ES-I3 (cell line): ENCODE data around the gene PPP1R3F.

Experiments
- H3K36me3 ChIP-seq: 2 replicates; pipeline ENCODE4 v1.6.1; 2013; ENCODE audit warnings: mild to moderate bottlenecking, low read length, control low read depth, moderate library complexity; ENCODE audit not compliant: insufficient read depth
- H3K4me1 ChIP-seq: 2 replicates; pipeline ENCODE4 v1.6.1; 2013; ENCODE audit warnings: mild to moderate bottlenecking, control low read depth, low read length; ENCODE audit not compliant: insufficient read depth
- H3K9ac ChIP-seq: 2 replicates; pipeline ENCODE4 v1.6.1; 2013; ENCODE audit warnings: low read depth, mild to moderate bottlenecking, low read length, moderate library complexity
- H3K9me3 ChIP-seq: 2 replicates; pipeline ENCODE4 v1.6.1; 2013; ENCODE audit warnings: mild to moderate bottlenecking, low read length, moderate library complexity; ENCODE audit not compliant: control insufficient read depth, insufficient read depth

The PPP1R3F gene

DNA sequence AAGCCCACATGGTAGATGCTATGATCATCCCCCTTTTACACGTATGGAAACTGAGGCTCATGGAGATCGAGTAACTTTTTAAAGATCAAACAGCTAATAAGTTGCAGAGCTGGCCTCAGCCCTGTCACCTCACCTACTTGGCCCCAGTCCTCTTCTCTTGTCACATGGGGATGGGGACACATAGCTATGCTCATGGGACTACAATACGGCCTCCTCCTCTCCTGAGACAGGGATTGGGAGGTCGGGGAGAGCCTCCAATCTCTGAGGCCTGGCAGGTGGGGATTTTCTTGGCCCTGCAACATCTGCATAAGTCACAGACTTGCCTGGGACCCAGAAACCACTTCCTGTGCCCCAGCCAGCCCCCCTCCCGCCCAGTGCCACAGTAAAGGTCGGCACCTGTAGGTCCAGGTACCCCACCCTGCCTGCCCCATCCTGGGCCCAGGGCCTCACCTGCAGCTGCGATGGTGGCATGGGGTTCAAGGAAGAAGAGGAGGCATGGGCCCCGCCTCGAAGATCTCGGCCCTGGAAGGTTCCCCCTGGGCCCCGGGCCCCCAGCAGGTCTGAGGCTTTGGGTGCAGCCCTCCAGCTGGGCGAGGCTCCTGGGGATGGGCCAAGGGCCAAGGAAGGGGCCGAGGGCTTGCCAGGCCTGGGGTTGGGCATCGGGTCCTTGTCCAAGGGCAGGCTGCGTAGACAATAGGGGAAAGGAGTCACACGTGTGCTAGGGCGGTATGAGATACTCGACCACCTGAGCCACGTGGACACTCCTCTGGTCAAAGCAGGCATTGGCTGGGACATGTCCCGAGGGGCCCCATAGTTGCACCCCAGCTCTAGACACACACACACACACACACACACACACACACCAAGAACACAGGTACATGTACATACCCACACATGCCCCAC, 11.5 kb upstream of the PPP1R3F start:
- H3K4me1 ChIP-seq = no peaks in the 10 kb centered on the region
- no peaks in the 10 kb centered on the region for H3K36me3 ChIP-seq
- no peaks in the 10 kb centered on the region for H3K9me3 ChIP-seq
- no peak overlapping the region for H3K9ac ChIP-seq

DNA sequence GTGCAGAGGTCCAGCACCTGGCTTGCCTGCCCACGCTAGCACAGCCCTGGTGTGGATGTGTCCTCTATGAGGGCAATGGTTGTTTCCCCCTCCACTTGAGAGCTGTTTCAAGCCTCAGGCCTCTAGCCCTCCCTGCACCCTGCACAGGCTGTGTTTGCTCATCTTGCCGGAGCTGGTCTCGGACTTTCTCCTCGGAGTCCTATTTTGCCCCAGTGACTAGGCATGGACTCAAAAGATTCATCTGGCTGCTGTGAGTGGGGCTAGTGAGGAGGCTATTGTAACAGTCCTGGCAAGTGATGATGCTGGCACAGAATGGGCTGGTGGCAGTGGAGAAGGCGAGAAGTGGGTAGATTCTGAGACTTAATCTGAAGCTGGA, 10.9 kb upstream of the PPP1R3F start:
- Histone ChIP-seq H3K36me3 (no peaks in the 10 kb centered on the region), H3K4me1 (no peaks in the 10 kb centered on the region), H3K9ac (no peak overlapping the region), H3K9me3 (no peaks in the 10 kb centered on the region)

DNA sequence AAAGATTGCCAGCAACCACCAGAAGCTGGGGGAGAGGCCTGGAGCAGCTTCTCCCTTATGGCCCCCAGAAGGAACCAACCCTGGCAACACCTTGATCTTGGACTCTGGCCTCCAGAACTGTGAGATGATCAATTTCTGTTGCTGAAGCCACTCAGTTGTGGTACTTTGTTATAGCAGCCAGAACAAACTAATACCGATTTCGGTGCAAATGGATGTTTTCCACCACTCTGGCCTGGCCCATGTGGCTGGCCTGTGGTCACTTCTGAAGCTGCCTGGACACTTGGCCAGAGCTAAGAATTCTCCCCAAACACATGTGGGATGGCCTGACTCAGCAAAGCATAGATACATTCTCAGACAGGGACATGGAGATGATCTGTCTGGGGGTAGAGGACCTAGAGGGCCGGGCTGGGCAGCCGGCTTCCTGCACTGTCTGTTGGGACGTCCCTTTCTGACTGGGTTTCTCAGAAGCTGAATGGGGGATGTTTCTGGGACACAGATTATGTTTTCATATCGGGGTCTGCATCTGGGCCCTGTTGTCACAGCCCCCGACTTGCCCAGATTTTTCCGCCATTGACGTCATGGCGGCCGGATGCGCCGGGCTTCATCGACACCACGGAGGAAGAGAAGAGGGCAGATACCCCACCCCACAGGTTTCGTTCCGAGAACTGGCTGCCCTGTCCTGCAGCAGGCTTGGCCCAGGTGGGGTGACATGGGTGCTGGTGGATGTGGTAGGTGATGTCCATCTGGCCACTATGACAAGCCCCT, 9.2 kb upstream of the PPP1R3F start:
- H3K4me1 ChIP-seq = no peaks in the 10 kb centered on the region

DNA sequence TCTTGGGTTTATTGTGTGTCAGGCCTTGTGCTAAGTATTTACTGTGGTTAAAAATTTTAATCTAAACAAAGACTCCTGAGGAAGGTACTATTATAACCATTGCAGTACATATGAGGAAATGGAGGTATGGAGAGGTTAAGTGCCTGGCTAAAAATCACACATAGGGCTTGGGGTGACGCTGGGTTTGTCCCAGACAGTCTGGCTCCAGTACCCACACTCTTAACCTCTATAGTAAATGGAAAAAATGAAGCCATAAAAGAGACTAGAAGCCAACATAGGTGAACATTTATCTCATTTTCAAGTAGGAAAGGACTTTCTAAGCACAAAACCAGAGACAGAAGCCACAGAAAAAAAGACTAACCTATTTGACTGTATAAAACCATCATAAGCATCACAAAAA, 7.0 kb upstream of the PPP1R3F start:
- H3K9ac ChIP-seq = no peak overlapping the region
- H3K4me1 ChIP-seq = no peaks in the 10 kb centered on the region
- no peaks in the 10 kb centered on the region for H3K36me3 ChIP-seq
- no peaks in the 10 kb centered on the region for H3K9me3 ChIP-seq

More for the DNA sequence above, 9.2 kb upstream of the PPP1R3F start:
- Histone ChIP-seq H3K9me3 (no peaks in the 10 kb centered on the region), H3K9ac (no peak overlapping the region), H3K36me3 (no peaks in the 10 kb centered on the region)

DNA sequence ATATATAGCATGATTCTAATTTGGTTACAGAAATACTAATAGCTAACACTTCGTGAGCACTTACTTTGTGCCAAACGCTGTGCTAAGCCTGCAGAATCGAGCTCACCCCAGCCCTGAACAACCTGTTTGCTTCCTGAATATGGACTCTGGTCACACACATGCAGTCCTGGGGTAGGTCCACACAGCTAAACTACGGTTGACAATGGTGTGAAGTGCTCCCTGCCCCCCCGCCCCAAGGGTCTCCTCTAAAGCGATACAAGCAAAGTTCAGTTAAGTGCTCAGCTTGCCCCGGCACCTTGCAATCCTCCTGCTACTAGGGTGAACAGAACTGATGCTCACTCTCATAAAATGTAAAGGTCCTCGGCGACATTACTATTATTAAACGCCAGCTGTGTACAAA, 6.0 kb upstream of the PPP1R3F start:
- Histone ChIP-seq H3K4me1 (no peaks in the 10 kb centered on the region), H3K36me3 (no peaks in the 10 kb centered on the region), H3K9me3 (no peaks in the 10 kb centered on the region), H3K9ac (no peak overlapping the region)

DNA sequence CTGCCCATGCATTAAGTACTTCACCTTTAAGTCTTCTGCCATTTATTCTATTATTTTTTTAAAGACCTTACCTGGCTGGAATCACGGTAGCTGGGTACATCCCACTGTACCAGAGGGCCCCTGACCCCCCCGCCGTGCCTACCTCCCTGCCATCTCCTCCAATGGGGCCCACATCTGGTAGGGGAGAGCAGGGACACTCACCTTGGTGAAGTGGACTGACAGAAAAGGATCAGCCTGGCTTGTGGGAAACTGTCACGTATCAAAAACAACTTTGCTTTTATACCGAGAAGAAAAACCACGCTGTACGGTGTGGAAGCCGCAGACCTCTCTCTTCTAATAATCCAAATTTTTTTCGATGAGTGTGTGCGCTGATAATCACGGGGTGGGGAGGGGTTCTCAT, 5.1 kb upstream of the PPP1R3F start, which contains the start of gene FOXP3:
Gene FOXP3 (minus strand): TSS at position 251 of the 400 bp plus-strand sequence. CDS start 6,205 bp downstream, outside the sequence.
- Histone ChIP-seq H3K4me1 (no peaks in the 10 kb centered on the region), H3K36me3 (no peaks in the 10 kb centered on the region), H3K9ac (no peak within 1 kb of the TSS), H3K9me3 (no peaks in the 10 kb centered on the region)

DNA sequence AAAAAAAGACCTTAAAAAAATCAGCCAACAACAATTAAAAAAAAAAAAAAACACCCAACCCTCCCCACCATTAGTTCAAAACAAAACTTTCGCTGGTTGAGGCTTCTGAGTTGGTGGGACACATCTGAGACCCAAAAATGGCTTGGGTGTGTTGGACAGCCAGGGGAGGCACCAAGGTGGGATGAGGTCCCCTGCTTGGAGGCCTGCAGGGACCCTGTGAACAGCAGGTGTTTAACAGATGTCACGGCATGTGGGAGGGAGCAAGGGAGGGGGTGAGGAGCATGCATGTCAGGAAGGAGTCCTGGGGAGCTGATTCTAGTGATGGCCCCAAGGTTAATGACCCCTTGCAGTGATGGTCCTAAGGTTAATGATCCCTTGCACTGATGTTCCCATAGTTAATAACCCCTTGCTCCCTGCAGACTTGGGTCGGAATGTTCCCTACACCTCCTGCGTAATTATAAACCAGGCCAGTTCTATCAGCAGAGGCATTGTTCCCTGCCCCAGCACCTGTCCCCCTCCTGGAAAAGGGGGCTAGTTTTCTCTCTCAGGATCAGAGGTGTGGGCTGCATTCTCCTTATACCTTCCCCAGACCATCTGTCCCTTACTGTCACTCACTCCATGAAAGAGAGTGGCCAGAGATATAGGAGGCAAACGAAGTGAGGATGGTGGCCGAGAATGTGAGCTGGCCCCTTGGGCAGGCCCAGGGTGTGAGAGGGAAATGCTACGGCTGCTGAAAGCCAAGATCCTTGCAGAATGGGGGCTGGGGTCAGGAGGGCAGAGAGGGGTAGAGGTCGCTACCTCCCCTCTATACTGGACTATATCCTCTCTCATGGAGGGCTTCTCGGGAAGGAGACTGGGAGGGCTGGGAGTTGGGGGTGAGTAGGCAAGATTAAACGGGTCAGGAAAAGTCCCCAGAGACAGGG, 2.8 kb upstream of the PPP1R3F start:
- no peaks in the 10 kb centered on the region for H3K9me3 ChIP-seq
- H3K36me3 ChIP-seq = no peaks in the 10 kb centered on the region
- no peak overlapping the region for H3K9ac ChIP-seq
- H3K4me1 ChIP-seq = no peaks in the 10 kb centered on the region

DNA sequence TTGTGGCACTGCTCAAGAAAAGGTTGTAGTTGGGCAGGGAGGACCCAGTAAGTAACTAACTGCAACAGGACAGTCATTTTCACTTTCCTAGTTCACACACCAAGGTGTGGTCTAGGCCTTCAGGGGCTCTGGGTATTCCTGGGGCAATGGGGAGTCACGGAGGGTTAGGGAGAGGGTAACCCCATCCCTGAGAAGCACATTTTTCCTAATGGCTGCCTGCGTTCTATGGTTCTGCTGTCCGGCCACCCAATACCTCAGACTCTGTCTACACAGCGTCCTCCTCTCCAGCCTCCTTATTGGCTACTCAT, 937 bp upstream of the PPP1R3F start:
- no peaks in the 10 kb centered on the region for H3K4me1 ChIP-seq
- H3K9me3 ChIP-seq = no peaks in the 10 kb centered on the region
- H3K9ac ChIP-seq = peak overlapping the region; percentile 43
- no peaks in the 10 kb centered on the region for H3K36me3 ChIP-seq

DNA sequence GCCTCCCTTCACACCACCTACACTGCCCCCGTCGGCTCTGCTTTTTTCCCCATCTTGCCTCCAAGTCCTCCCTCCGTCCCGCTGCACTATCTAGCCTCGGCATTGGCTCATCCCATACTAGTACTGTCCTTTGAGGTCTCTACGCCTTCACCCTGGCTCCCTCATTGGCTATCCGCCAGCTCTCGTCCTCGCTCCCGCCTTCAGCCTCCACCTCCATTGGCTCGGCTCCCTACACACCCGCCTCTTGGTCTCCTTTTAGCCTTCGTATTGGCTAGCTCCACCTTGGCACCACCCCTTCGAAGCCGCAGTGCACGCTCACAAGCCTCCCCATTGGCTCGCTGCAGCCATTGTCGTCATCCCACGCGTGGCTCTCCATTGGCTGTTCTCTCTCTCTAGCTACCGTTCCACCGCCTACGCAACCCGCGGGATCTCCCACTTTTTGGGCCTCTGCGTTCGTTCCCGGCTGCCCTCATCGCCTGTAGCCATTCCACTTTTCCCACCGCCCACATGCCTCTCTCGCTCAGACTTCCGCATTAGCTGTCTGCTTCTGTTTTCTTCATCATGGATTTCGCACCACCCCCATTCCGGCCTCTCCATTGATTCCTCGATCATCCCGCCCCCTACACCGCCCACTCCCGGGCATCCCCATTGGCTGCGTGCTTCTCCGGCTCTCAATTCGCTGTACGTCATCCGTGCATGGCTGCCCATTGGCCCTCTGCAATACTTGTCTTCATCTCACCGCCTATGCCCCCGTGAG, 405 bp upstream of the PPP1R3F start:
- Histone ChIP-seq H3K36me3 (no peaks in the 10 kb centered on the region), H3K4me1 (no peaks in the 10 kb centered on the region), H3K9ac (peak overlapping the region; percentile 84), H3K9me3 (no peaks in the 10 kb centered on the region)

DNA sequence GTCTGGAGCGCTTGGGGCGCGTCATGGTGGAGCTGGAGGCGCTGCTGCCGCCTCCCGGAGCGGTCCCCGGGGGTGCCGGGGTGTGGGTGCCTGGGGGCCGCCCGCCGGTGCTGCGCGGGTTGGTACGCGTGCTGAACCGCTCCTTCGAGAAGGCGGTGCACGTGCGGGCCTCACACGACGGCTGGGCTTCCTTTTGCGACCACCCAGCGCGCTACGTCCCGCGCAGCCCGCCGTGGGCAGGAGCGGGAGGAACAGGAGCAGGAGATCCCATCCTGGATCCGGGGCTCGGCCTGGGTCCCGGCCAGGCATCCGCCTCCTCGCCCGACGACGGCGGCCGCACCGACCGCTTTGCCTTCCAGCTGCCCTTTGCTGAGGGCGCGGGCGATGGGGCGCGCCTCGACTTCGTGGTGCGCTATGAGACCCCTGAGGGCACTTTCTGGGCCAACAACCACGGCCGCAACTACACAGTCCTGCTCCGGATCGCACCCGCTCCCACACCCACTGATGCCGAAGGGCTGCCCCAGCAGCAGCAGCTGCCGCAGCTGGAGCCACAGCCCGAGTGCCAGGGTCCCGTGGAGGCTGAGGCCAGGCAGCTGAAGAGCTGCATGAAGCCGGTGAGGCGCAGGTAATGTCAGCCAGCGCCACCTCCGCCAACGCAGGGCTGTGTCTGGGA, 792 bp downstream of the PPP1R3F start:
- H3K9me3 ChIP-seq = no peaks in the 10 kb centered on the region
- H3K9ac ChIP-seq = peak overlapping the region; percentile 55
- H3K36me3 ChIP-seq = no peaks in the 10 kb centered on the region
- no peaks in the 10 kb centered on the region for H3K4me1 ChIP-seq

DNA sequence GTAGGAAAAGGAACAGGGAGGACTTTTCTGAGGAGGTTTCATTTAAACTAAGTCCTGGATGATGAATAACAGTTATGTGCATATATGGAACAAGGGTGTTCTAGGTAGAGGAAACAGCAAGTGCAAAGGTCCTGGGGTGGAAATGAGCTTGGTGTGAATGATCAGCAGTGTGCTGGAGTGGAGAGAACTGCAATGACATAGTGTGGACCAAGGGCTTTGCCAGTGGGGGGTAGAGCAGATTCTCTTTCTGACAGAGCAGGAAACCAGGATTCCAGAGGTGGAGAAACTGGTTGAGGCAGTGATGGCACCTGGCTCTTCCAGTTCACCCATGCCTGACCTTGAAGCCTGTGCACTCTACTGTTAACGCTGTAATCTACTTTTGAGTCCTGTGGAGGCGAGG, 1.7 kb downstream of the PPP1R3F start:
- no peaks in the 10 kb centered on the region for H3K9me3 ChIP-seq
- H3K36me3 ChIP-seq = no peaks in the 10 kb centered on the region
- no peak overlapping the region for H3K9ac ChIP-seq
- no peaks in the 10 kb centered on the region for H3K4me1 ChIP-seq

DNA sequence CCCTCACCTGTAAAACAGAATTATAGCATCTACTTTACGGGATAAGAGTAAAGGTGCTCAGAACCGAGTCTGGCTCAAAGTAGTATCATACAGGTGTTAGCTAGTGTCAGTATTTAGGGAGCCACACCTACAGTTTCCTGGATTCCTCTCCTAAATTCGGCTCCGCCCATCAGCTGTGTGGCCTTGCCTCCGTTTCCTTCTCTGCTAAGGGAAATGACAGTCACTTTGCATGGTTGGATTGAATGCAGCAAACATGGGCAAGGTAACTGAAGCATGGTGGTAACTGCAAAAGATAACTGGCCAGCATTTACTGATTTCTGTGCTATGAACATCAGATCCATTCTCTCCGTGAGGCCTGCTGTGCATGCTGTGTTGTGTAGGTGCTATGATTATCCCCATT, 2.8 kb downstream of the PPP1R3F start:
- Histone ChIP-seq H3K4me1 (no peaks in the 10 kb centered on the region; the same call in 1 of the 2 replicates), H3K36me3 (no peaks in the 10 kb centered on the region), H3K9me3 (no peaks in the 10 kb centered on the region), H3K9ac (no peak overlapping the region)

DNA sequence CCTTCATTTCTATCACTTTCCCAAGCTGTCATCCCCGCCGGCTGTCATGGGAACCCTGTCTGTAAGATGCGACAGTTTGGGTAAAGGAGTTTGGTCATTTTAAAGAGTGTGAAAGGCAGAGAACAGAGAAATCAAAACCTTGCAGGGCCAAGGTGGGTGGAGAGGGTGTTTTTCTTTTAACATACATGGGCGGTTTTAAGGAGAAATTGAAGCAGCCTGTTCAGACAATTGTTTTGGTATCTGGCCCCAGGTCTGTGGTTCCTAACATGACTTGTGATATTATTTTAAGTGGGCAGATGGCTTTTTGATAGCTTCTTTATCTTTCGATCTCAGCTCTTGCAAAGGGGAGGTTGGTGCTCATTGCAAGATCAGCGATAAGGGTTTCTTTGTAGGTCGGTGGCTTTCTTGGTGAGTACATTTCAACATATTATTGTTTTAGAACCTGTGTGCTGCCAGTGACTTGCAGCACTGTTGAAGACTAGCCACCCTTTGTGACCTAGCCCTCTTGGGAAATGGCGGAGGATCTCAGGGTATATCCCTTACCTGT, 3.7 kb downstream of the PPP1R3F start:
- H3K4me1 ChIP-seq = no peaks in the 10 kb centered on the region; the same call in 1 of the 2 replicates
- H3K9ac ChIP-seq = no peak overlapping the region
- H3K36me3 ChIP-seq = no peaks in the 10 kb centered on the region
- no peaks in the 10 kb centered on the region for H3K9me3 ChIP-seq
